Glomerular visceral epithelial cell (primary cell): ENCODE data around the gene KLHL3.

Experiments
- DNase-seq: peaks from one replicate; pipeline ENCODE4 v3.0.0-alpha.2; 2016; ENCODE audit errors: extremely low spot score

The KLHL3 gene

DNA sequence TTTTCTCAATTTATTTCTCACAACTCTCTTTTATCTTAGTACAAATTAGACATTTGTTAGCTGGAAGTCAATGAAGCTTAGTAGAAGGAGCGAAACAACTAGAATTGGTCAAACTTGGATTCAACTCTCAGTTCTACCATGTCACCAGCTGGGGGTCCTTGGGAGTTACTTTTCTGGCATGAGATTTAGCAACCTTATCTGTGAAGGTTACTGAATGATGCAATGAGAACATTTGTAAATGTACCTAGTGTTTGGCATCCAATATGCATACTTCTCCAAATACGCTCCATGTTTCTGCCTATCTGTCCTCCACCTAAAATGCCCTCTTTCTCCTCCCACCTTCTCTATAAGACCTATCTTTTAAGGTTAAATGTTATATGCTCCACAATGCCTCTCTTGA lies 12.0 kb upstream of the KLHL3 start:
- DNase-seq: no peak

DNA sequence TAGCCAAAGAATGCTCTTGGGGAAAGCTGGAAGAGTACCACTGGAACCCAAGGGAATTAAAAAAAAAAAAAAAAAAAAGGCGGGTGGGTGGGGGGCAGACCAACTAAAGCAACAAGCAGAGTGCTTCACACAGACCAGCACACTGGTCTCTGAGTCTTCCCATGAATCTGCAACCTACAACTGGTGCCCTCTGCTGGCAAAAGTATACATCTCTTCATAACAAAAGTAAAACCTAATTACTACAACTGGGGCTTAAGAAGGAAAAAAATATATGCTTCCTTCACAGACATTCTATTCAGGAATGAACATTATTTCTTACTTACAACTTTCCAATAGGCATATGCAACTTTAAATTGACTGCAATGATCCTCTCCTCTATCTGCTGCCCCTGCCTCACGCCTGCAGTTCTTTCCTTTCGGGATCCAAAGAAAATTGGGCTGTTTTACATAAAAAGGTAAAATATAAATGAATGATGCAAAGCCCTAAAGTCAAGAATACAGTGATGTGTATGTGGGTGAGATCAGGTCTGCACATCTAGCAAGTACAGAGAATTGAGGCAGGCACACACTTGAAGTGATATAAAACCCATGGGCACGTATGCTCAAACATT lies 7.2 kb upstream of the KLHL3 start:
- peak; percentile 71 for DNase-seq

DNA sequence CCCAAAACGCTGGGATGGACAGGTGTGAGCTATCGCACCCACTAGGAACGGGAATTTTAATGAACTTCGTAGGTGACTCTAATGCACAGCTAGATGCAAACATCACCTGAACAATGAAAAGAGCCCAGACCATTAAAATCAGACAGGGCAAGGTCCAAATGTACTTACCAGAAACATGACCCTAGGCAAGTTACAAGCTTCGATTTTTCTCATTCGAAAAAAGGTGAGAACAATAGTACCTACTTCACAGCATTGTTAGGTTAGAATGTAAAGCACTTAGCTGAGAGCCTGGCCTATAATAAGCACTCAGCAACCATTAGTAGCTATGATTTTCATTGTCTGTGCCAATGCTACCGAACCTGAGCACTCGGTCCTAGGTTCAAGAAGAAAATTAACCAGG lies 5.8 kb upstream of the KLHL3 start:
- no peak for DNase-seq

DNA sequence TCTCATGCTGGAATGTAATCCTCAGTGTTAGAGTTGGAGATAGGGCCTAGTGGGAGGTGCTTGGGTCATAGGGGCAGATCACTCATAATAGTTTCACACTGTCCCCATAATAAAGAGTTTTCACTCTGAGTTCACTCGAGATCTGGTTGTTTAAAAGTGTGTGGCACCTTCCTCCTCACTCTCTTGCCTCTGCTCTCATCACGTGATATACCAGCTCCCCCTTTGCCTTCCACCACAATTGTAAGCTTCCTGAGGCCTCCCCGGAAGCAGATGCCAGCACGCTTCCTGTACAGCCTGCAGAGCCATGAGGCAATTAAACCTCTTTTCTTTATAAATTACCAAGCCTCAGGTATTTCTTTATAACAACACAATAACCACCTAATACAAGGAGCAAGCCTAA lies 3.8 kb upstream of the KLHL3 start:
- DNase-seq: no peak

DNA sequence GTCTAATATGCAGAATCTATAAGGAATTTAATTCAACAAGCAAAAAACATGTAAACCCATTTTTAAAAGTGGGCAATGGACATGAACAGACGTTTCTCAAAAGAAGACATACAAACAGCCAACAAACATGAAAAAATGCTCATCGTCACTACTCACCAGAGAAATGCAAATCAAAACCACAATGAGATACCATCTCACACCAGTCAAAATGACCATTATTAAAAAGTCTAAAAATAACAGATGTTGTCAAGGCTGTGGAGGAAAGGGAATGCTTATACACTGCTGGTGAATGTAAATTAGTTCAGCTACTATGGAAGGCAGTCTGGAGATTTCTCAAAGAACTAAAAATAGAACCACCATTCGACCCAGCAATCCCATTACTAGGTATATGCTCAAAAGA lies 3.1 kb upstream of the KLHL3 start:
- no peak for DNase-seq

DNA sequence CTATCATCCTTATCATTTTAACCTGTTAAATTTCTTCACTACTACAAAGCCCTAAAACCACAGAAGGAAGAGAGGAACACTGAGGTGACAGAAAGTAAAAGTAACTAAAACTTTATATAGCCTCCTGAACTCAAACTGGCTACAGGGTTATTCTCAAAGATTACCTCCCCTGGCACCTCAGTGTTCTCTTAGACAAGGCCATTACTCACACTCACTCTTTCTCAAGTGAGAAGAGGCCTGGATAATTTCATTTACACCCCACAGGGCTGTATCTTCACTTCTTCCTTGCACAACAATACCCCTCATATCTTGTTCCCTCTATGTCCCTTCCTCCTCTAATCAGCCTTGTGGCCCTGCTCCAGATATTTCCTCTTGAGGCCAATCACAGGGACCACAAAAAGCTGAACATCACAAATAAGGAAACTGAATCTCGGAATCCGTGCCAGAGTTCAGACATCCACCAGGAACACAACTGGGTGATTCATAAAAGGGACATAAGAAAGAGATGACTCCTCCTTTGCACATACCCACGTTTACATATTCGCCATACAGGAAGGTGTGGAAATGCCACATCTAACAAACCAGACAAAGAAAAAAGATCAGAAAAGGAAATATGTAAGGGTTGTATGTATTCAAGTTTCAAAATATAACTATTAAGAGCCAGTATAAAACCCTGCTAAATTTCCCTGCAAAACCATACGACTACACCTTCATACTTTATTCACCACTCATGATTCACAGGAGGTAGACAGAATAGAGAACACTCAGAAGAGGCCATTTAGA lies 1.7 kb upstream of the KLHL3 start:
- DNase-seq: no peak

DNA sequence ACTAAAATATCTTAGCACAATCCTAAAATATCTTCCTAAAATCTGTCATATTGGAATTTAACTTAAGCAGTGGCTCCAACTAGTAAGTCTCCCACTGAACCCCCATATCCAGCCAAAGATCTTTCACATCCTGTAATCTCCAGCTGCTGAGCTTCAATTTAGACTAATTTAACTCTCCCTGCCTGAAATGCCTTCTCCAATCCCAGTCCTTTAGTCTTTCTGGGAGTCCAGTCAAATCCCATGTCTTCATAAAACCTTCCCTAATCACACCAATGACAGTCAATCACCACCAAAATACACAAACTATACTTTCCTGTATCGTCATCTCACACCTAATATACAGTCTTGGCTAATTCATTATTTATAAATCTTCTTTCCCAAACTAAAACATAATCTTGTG lies 607 bp upstream of the KLHL3 start:
- DNase-seq: no peak

DNA sequence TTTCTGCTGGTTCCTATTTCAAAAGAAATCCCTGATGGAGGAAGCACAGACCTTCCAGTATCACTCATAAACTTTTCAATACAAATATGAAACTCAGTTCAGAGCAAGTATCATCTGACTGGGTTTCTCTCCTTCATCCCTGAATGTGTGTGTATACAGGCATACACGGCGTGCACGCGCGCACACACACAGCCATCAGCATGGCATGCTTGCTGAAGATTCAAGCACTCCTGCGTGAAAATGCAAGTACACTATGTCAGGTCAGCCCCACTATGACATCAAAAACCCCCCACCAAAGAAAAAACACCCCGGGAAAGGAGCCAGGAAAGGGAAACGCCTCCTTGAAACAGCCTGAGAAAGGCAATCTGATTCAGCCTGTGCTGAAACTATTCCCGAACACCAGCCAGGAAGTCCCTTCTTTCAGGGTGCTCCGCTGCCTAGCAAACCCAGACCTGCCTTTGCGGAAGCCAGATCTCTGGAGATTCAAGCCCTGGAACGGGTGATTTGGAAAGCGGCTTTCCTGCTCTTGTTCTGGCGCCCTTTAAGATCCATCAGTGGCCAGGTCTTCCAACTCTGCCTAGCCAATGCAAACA lies 831 bp downstream of the KLHL3 start:
- DNase-seq: peak; percentile 33

DNA sequence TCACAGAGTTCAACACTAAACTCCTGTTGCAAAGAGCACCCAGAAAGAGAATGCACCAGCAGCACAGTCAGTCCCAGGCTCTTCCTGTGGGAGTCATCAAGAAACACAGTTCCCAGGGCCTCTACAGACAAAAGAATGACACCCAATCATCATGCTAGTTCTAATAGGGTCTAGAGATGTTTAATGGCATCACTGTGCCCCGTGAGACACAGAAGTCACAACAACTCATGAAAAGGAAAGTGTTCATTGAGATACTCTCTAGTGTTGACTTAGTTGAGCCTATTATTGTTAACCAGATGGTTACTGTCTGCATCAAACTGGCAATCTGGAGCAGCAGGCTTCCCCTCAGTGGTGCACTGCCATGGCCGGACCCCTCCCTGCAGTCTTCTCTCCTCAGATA lies 1.6 kb downstream of the KLHL3 start:
- no peak for DNase-seq

DNA sequence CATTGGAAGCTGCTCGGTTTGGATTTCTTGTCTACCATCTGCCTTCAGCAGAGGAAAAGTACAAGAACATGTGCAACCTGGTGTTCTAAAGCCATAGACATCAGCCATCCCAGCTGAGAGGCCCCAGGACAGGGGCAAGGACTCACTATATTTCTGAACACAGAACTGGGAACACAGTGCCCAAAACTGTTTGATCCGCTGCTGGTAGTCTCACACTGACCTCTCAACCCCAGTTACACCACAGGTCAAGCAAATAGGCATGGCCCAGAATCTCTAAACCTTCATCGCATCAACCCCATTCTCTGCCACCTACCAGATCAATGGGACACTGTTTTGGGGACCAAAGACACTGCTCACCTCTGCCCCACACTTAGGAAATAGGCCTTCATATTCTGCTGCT lies 2.0 kb downstream of the KLHL3 start:
- DNase-seq: no peak

DNA sequence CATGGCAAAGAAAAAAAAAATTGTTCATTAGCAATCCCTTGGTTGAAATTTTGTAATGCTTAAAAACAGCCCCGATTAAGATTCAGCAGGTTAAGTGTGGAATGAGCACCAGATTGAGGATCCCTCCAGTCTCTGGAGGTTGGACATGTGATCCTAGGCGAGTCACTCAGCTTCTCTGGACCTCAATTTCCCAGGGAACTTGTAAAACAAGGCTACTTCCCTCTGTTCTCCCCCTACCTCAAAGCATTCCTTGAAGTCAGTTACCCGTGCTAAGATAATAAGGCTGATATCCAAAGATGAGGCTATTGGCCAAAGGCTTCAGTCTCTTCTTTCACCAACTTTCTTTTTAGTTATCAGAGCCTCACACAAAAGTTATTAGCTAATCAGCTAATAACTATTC lies 2.9 kb downstream of the KLHL3 start:
- DNase-seq: peak; percentile 54

DNA sequence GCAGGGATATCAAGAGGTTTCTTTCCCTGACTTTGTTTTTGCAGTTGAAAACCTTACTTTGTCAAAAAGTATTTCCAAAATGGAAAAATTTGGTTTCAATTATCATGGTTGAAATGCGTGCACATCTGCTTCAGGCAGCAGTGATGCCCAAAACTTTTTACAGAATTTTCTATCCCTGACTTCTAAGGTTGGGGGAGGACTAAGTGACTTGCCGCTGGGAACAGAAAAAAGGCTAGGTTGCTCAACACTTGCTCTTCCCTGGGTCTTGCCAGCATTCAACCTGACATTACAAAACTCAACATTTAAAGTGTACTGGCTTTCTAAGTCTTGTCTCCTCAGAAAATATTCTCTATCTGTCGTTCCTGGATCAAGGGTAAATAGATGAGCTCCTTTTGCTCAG lies 4.7 kb downstream of the KLHL3 start:
- DNase-seq: no peak

DNA sequence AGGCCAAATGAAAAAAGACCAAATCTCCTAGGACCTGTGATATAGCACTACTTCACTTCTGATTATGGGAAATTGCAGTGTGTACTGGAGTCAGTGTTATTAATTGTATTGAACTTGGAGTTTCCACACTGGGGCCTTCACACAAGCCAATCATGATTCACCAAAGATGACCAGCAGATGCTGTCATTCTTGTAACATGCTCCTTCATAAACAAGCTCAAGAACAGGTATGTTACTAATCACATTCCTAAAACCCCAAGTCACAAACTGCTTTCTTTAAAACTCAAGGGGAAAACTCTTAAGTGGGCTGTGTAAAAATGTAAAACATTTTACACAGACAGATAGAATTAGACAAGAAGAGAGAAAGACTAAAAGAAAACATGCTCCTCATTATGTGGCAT lies 5.6 kb downstream of the KLHL3 start:
- peak; percentile 13 for DNase-seq

DNA sequence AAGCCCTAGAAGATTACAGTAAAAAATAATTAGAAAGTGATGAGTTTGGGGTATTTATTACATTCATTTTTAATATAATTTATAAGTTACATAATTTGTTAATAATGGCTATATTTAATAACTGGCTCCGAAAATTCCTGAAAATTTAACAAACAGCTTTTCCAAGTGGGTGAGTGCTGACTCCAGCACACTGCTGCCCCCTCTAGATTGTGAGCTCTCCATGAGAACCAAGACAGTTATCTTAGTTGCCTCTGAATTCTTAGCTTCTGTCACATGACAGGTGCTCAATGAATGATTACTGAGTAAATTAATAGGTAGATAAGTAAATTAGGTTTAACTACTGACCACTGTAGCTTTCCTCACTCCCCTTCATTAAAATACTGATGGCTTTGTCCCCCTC lies 7.8 kb downstream of the KLHL3 start:
- DNase-seq: no peak

DNA sequence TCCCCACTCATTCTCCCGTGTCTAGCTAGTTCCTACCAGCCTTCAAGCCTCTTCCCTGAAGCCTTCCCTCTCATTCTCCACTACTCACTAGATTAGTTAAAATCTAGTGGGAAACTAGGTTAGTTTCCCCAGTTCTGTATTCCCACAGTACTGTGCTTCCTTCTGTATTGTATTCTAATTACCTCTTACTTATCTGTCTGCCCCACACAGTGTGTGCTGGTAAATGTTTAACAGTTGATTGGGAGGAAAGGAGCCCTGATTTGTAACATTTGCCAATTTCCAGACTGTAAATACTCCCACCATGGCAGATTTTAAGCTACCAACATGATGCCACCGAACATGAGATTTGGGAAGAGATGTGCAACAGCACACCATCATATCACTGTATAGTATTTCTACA lies 8.3 kb downstream of the KLHL3 start:
- no peak for DNase-seq

DNA sequence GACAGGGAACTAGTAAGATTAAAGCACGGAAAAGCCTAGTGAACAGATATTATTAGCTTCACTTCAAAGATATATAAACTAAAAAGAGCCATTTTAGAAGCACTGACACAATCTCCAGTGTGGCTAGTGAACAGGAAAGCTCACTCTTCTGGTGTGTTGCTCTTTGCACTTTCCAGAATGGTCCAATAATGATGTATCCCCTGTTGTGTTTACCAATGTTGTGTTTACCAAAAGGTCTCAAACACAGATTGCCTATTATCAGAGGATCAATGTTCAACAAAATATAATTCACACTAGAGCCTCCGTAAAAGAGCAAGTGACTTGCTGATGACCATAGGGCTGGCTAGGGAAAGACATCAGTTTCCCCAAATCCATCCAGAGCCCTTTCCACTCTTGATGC lies 11.6 kb downstream of the KLHL3 start:
- no peak for DNase-seq

DNA sequence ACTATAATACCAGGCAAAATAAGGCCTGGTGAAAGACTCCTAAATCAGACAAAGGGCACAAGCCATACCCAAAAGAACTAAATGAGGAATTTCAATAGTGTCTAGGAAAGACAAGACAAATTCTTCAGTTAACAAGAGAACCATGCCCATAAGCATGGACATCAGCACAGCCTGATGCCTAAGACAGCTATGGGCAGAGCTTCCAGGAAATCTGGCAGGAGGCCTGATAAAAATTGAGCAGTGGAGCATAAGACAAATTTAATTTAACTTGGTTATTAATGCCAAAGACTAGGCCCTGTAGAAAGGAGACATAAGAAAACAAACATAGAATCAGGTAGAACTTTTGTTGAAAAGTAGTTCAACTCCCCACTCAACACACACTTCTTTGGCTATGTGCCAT lies 17.3 kb downstream of the KLHL3 start:
- no peak for DNase-seq

DNA sequence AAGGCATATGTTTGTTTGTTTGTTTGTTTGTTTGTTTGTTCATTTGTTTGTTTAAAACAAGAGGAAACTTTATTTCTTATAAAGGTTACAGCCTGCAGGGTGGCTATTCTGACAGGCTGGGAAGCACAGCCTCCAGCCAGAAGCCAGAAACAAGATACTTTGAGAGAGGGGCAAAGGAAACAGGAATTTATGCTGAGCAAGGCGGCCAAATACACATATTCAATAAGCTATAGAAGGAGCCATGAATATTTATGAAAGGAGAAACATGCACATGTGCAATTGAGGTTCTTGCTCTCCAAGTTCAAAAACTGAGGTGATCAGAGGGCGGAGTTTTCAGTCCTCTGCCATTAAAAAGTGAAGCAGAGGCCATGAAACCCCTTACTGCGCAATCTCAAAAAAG lies 19.6 kb downstream of the KLHL3 start:
- no peak for DNase-seq

DNA sequence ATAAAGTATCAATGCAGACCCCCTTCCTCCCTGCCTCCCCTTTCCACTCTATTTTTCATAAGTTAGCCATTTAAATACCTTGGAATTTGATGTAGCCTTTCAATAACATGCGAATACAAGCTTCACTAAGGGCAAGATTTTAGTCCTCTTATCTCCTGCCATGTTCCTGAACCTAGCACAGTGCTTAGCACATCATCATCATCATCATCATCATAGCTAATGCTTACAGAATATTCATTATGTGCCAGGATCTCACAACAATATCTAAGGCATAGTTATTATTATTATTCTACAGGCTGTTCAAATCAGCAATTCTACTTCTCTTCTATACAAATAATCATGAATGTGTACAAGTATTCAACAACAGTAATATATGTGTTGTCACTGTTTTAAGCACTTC lies 20.4 kb downstream of the KLHL3 start:
- DNase-seq: no peak

DNA sequence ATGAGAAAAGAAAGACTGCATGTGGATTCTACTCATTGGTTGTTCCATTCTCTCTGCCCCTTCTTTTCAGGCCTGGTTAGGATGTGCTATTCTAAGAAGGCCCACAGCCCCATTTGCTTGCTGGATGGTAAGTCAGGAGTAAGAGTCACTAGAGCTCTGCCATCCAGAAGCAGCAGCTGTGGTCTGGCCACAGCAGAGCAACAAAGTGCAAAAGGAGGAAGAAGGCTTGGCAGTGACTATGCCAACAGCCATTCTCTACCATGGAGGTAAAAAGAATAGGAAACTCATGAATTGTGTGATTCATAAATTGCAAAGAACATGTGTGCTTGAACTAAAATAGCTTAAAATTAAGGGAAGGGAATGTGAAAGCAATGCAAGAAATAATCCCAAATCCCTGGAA lies 20.9 kb downstream of the KLHL3 start:
- no peak for DNase-seq

DNA sequence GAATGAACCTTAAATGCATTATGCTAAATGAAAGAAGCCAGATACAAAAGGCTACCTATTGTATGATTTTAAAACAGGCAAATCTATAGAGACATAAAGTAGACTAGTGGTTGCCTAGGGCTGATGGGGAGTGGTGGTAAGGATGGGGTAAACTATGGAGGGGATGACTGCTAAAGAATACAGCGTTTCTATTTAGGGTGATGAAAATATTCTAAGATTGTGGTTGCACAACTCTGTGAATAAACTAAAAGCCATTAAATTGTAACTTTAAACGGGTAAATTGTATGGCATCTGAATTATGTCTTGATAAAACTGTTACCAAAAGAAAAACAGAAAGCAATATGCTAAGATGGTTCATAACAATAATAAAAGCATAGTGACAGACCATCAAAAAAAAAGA lies 21.4 kb downstream of the KLHL3 start:
- DNase-seq: no peak

DNA sequence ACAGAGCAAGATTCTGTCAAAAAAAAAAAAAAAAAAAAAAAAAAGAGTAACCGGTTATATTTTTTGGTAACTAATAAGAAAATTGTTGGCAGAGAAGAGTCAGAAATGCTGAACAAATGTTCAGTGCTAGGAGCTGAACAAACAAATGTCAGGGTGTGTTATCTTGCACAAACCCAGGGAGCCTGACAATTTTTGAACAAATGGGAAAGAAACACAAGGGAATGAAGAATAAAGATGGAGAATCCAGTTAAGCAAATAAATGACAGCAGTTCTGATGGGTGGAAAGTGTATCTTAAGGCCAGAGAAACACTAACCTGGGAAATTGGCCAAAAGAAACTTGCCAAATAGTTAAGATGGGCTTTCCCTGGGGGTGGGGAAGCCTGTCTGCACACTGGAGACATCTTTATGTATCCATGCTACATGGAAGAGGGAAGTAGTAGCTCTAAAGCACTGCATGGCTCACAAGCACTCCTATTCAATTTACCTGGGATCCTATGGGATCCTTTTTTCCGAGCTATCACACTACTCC lies 23.7 kb downstream of the KLHL3 start:
- no peak for DNase-seq

DNA sequence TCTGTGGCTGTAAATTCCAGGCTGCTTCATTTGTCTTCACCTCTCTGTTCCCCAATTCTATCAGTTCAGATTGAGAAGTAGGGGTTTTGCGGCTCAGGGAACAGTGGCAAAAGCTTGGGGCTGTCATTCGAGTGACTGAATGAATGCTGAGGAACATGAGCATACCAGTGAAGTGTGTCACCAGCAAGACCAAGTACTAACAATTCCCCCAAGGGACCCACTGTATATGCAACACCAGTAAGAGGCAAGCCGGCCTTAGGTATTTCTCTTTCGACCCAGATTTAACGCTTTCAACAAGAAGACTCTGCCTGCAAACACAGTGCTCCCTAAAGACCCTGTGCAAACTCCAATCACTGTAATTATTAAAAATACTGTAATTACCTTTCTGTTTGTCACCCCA lies 25.8 kb downstream of the KLHL3 start:
- no peak for DNase-seq
